NCI-H2081 (cell line): ENCODE data around the gene NUDT4.
A peak's percentile ranks its signal among the peaks of the same experiment; 100 is the strongest.
"Not testable (repeated sequence)": the region's sequence is repeated elsewhere in the genome, so short reads cannot be mapped to it uniquely, and the experiment has no call there.

Experiments
- DNase-seq, 2 experiments: peaks; one replicate each; lab custom pipeline; 2025; lab: John Stamatoyannopoulos, UW

Gene NUDT4

GRCh38 chr12:93402333-93403311 lies 24.9 kb downstream of the NUDT4 start:
- no peak for DNase-seq

- no peak for DNase-seq
These were observed 26.5 kb downstream of the NUDT4 start for GRCh38 chr12:93403988-93404803.

DNA sequence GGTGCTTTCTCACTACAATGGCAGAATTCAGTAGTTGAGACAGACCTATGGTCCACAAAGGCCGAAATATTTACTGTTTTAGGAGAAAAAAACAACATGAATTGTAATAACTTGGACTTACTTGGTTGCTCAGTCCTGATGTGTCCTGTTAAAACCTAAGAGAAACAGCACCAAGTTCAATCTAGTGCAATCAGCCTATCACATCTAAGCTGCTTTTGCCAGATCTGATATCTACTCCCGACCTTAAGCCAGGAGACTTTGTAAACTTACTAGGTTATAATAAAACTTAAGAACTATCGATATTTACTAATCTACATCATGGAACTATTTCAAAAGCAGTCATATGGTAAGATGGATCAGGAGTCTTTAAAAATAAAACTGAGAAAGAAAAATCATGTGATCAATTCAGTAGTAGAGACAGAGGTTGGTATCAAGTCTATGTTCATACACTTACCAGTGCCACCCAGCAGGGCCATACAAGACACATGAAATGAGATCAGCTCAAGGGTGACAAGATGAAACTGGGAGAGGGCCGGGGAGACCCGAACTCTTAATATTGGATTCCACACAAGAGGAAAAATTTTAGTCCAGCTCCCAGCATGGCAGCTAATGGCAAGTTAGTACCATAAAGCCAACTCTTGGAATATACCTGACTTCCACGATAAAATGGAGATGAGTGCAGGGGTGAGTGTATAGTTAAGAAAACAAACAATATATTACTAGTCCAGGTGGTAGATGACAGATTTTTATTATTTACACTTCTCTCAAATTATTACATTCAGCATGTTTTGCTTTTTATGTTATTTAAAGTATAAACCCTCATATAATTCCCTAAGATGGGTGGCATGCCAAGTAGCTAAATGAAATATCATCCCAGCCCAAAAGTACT lies 27.5 kb downstream of the NUDT4 start:
- DNase-seq = no peak

- no peak for DNase-seq
These were observed 29.6 kb downstream of the NUDT4 start for GRCh38 chr12:93407054-93407962.

DNA sequence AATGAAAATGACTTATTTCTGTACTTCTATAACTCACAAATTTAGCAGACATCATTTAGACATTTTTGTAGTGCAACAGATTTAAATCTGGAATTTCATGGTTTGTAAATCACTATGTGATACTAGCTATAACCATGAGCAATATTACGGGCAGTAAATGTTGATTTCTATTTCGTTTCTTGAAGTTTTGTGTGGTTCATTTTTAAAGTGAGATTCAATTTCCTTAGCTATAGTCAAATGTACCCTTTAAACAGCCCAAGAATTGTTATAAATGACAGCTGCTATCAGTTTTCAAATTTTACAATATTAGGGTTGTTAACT lies 30.2 kb downstream of the NUDT4 start:
- DNase-seq = no peak

- DNase-seq = no peak
These were observed 31.1 kb downstream of the NUDT4 start for GRCh38 chr12:93408813-93409212.

- DNase-seq = not testable (repeated sequence)
These were observed 31.8 kb downstream of the NUDT4 start for GRCh38 chr12:93409343-93410187.

GRCh38 chr12:93411060-93411459 lies 33.3 kb downstream of the NUDT4 start:
- not testable (repeated sequence) for DNase-seq

DNA sequence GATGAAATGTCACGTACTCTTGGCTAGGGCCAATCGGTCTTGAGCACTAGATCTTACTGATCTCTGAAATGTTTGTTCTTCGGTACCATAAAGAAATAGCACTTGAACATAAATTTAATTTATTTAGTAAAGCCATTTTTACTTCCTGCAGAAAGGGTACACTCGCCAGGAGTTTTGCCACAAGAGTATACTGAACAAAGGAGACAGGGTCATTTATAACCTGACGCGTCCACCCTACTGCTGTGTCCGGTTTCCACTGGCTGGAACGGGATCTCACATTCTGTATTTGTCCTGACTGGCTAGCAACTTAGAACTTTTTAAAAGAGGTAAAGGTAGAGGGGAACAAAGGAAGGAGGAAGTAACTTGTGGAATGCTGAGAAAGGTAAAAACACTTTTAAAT lies 34.7 kb downstream of the NUDT4 start:
- not testable (repeated sequence) for DNase-seq

- DNase-seq = no peak
These were observed 35.3 kb downstream of the NUDT4 start for GRCh38 chr12:93413064-93413463.

DNA sequence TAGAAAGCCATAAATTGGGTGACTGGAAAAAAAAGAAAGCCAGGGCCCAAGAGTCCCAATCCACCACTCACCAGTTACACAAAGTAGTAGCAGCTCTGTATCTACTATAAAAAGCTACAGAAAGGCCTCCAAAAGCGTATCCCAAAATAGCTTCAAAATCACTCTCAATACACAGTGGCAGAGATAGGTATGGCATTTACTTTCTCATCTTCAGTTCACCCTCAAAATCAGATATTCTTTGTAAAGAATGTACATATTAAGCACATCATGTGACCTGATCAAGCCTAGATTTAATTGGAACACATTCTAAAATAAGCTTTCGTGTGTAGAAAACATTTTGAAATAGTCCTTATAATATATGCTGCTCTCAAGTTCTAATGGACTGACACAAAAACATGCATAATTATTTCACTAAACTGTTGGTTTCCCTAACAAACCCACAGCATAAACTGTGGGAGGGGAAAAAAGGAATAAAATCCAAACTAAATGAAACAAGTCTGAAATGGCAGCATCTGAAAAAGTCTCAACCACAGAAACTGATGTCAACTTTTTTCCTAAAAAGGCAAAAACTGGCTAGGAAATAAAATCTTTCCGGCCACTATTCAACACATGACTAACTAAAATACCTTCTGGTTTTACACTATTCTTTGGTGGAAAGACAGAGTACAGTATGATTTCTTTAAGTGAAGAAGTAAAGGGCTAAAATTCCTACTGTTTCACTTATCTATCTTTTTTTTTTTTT lies 38.2 kb downstream of the NUDT4 start:
- no peak for DNase-seq

DNA sequence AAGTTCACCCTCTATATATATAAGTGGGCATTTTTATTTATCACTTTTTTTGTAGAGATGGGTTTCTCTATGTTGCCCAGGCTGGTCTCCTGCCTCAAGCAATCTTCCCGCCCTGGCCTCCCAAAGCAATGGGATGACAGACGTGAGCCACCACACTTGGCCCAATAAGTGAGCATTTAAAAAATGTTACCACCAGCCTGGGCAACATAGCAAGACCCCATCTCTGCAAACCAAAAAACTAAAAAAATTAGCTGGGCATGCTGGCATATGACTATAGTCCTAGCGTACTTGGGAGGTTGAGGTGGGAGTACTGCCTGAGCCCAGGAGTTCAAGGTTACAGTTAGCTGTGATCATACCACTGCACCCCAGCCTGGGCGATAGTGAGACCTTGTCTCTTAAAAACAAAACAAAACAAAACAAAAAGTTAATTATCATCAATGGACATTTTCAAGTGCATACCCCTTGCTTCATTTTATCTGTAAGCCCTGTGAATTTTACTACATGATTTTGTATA lies 40.3 kb downstream of the NUDT4 start:
- no peak for DNase-seq

- peak; percentile 34 to 41 for DNase-seq
These were observed 41.8 kb downstream of the NUDT4 start for GRCh38 chr12:93419388-93420034.

- no peak for DNase-seq
These were observed 44.3 kb downstream of the NUDT4 start for GRCh38 chr12:93422050-93422449.

DNA sequence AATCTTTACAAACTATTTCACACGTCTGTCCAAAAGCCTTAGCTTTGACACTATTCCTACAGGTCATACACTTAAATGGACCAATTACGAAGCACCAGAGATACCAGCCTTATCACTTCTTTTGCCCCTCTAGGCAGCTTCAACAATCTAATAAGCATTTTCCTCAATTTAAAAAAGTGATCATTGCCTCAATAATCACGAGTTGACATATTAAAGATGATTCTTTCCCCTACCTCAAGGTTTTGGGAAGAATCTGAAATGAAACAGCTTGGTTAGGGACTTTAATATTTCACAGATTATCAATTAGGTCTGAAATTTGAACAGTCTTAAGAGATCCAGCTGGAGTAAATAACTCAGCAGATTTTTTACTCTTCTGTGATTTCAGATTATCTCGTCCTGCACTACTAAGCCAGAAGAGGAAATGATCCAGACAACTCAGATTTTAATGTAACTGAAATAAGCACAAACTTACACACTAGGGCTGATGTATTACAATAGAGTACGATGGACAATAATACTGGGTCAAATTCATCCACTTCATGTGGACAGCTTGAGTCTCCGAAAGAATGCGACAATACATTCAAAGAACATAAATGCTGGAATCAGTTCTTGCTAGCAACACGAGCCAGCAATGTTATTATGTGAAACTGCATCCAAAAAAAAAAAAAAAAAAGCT lies 48.1 kb downstream of the NUDT4 start:
- DNase-seq = no peak

DNA sequence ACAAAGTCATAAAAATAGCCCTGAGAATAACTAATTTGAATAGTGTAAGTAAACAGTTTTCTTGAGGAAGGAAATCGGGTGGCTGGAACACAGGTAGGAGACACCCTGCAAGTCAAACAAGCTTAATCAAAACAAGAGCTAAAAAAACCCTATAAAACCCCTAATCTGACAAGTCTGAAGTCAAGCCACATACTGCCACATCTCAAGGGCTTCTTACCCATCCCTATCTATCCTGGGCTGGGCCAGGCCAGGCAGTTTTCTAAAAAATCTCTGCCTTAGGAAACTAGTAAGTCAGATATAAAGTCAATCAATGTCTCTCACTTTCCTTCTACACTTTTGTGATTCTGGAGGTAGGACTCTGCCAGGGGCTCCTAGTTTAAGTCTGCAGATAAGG lies 48.7 kb downstream of the NUDT4 start:
- no peak for DNase-seq

GRCh38 chr12:93427779-93428564 lies 50.2 kb downstream of the NUDT4 start:
- DNase-seq = no peak
